GM18858 (cell line): ENCODE measurements around the gene HTRA3.

Source experiments
- ATAC-seq: cut with Tn5 transposase; IDR thresholded peaks from one replicate; pipeline ENCODE4 v1.9.1; 2021; ENCODE audit not compliant: unreplicated experiment

The HTRA3 gene

DNA sequence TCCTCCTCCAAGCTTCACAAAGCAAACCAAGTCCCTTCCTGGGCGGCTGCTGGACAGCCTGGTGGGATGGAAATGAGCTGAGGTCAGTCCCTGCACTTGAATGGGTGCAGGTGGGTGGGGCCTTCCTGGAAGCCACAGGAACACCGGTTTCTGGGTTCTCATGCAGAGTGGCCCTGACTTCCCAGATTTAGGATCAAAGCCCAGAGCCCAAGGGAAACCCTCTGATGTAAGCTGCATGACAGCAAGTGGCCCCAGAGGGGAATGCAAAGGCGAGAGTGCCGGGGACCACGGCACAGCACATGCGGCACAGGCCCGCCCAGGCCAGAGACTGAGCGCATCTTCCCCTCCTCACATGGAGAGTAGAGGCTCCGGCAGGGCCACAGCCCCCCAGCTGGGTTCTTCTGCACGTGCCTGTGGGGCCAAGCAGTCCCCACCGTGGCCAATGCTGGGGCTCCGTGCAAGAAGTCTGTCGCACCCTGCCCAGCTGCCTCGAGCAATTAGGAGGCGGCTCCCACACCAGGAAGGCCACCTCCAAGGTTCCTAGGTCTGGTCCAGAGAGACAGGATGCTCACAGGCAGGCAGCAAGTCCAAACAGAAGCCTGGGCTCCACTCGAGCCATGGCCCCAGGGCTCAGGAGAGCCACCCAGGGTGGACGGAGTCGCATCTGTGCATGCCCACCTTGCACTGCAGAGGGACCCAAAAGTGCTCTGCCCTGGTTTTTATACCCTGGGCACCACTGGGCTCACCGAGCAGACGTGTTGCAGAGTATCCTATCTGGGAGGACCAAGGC is 83.0 kb downstream of the HTRA3 start:
- no peak for ATAC-seq

DNA sequence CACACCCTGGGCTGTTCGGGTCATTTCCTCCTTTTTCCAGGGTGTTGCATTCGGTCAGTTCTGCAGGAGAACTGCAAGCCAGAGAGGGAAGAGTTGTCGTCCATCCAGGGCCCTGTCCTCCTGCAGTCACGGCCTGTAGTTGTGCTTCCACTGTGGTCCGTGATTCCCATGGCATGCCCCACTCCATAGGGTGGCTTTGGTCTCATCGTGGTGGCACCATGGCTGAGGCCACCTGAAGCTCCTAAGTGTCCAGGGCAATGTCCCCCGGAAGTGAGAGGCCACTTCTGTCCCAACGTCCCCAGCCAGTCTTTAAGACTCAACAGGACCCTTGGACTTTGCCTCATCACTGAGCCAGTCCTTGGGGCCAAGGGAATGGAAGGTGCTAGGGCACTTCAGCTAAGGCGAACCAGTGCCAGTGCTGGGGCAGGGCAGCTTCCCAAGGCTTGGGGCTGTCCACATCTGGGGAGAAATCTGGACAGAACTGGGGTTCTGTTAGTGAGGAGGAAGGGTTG is 83.7 kb downstream of the HTRA3 start:
- ATAC-seq = no peak

DNA sequence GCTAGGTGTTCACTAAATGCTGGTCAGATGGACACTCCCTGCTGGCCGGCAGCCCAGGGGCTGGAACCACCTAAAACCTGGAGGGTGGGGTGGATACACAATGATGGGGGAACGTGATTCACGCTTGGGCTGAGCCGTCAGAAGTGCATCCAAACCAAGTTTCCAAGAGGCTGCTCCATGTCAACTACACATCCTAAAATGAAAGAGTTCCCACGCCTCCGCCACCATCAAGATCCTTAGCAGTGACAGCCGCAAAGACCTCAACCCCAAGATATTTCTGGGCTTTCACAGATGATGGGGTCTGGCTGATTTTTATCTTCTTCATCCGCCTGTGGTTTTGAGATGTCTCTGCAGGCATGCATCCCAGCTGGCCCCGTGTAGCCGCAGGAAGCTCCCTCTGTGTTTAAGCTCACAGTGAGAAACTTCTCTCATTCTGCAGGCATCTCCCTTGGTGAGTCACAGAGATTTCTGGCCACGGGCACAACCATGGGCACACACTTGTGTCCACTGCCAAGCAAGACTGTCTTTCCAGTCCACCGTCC is 84.4 kb downstream of the HTRA3 start:
- no peak for ATAC-seq

DNA sequence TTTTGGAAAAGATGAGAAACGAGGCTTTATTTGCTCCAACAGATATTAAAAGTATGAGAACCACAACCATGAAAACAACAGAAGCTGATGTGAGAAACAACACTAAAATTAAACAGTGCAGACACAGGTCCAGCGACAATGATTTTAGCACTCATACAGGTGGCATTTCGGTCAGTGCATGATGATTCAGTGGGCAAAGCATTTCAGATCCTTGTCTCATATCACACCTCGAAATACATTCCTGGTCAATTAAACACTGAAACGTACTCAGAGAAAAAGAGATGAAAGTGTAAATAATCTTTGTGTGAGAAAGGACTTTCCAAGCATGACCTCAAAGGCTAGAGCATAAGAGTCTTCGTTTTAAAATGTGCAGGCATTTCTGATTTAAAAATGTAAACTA is 85.8 kb downstream of the HTRA3 start:
- no peak for ATAC-seq

DNA sequence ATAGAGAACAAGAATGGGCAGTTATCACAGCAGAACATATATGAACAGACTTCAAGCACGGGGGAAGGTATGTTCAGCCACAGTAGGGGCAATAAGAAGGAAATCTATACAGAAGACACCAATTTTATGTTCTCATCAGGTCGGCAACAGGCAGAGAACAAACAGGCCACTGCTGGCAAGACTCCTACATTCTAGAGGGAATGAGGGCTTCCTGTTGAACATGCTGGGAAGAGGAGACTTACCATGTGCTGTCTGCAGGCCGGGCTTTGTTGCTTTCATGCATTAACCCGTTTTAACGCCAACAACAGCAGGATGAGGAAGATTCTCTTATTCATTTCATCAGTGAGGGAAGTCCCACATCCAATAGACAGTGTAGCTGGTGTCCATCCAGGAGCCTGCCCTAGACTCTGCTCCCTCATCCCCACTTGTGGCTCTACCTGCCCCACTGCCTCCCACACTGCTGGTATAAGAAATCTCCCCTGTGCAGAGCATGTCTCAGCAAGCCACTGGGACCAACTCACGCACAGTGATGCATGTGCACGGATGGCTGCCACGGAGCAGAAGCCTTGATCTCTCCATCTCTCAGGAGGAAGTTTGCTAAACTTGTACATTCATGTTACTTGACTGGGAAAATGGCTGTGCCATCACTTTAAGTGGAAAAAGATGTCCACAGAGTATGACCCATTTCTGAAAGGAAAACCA is 86.5 kb downstream of the HTRA3 start:
- no peak for ATAC-seq
